ENCODE measurements around the gene DPEP1. TPM values are rescaled to one million over a fixed set of nuclear protein-coding genes. Genes with fewer than 3 reads are reported as not detected.
A peak's percentile ranks its signal among the peaks of the same experiment; 100 is the strongest.

Gene DPEP1
- total RNA-seq, 1 experiment from 2014 or later, result 13.6 TPM

GRCh38 chr16:89615596-89616090, 2.2 kb downstream of the DPEP1 start:
- peak; percentile 79 for DNase-seq (ENCODE audit: low spot score)
- TF ChIP-seq TP53 (CRISPR knock-in tag; IDR thresholded peaks at IDR 0.05) (no peak), GRHL2 (CRISPR knock-in tag; IDR thresholded peaks at IDR 0.05; ENCODE audit: insufficient replicate concordance, severe bottlenecking) (no peak), MYBL2 (CRISPR knock-in tag; IDR thresholded peaks at IDR 0.05) (no peak), E2F5 (CRISPR knock-in tag; IDR thresholded peaks at IDR 0.05) (no peak), PRRX2 (CRISPR knock-in tag; IDR thresholded peaks at IDR 0.05) (no peak), CTCF (IDR thresholded peaks at IDR 0.05) (peak; percentile 86), FOXP4 (CRISPR knock-in tag; IDR thresholded peaks at IDR 0.05) (0 out of 2 replicates have a peak, but pooled peaks have one; percentile 45), ATF3 (CRISPR knock-in tag; conservative IDR thresholded peaks at IDR 0.05) (no peak), ATF2 (CRISPR knock-in tag; IDR thresholded peaks at IDR 0.05; ENCODE audit: borderline replicate concordance, low read depth) (no peak), ESRRA (CRISPR knock-in tag; IDR thresholded peaks at IDR 0.05; ENCODE audit: borderline replicate concordance) (no peak), ZNF219 (CRISPR knock-in tag; IDR thresholded peaks at IDR 0.05; ENCODE audit: borderline replicate concordance) (no peak), FOXK1 (CRISPR knock-in tag; IDR thresholded peaks at IDR 0.05) (no peak), GTF2I (CRISPR knock-in tag; conservative IDR thresholded peaks at IDR 0.05) (no peak), TEAD4 (CRISPR knock-in tag; IDR thresholded peaks at IDR 0.05) (no peak), NFATC4 (CRISPR knock-in tag; IDR thresholded peaks at IDR 0.05) (no peak), ZNF671 (CRISPR knock-in tag; IDR thresholded peaks at IDR 0.05) (no peak), CREM (CRISPR knock-in tag; IDR thresholded peaks at IDR 0.05) (no peak), ZMAT4 (CRISPR knock-in tag; IDR thresholded peaks at IDR 0.05) (no peak), HMGA2 (CRISPR knock-in tag; IDR thresholded peaks at IDR 0.05) (no peak), TCF7 (CRISPR knock-in tag; IDR thresholded peaks at IDR 0.05; ENCODE audit: low read depth) (no peak), SMAD4 (CRISPR knock-in tag; IDR thresholded peaks at IDR 0.05) (no peak), HMGXB4 (CRISPR knock-in tag; IDR thresholded peaks at IDR 0.05) (peak; percentile 51; the same call in 1 of the 2 replicates), PREB (CRISPR knock-in tag; IDR thresholded peaks at IDR 0.05; ENCODE audit: borderline replicate concordance) (no peak), ZNF532 (CRISPR knock-in tag; IDR thresholded peaks at IDR 0.05; ENCODE audit: borderline replicate concordance) (no peak)

More at GRCh38 chr16:89615596-89616090, 2.2 kb downstream of the DPEP1 start:
- peaks cover 5% of the 10 kb centered on the region for H3K9me3 Mint-ChIP-seq
- no peaks in the 10 kb centered on the region for H3K27me3 Mint-ChIP-seq (ENCODE audit: low read depth)
- H3K27ac Mint-ChIP-seq, result no peak overlapping the region
- peak; percentile 69 for ATAC-seq
- peaks cover 17% of the 10 kb centered on the region for H3K4me1 Mint-ChIP-seq
- ChIA-PET CTCF (interaction anchor here (0.6 to 6.2 kb wide), 24 partner anchors 8 to 710 kb away, joined by 3 to 79 read pairs (median 3); no protein-coding TSS in a partner anchor), POLR2A (no interaction called here)
- no peaks in the 10 kb centered on the region for H3K36me3 Mint-ChIP-seq
- no peak overlapping the region for H3K4me3 Mint-ChIP-seq

Data from WTC11 (cell line).